Stimulated activated CD8-positive, alpha-beta memory T cell treated with anti-CD3 and anti-CD28 coated beads, Interleukin-4, amount 100 ng/mL, for 48 hours (primary cell): ENCODE measurements around the gene ITGB3.
A peak's percentile ranks its signal among the peaks of the same experiment; 100 is the strongest.
"Not testable (repeated sequence)": the region's sequence is repeated elsewhere in the genome, so short reads cannot be mapped to it uniquely, and the experiment has no call there.

Source experiments
- DNase-seq: peaks from one replicate; pipeline ENCODE4 v3.0.0-alpha.2; 2020

ITGB3 gene

GRCh38 chr17:47253541-47254402 is at the start of gene ITGB3:
Gene ITGB3 (plus strand): TSS chr17:47253827. CDS start chr17:47253862, 35 bp downstream.
- DNase-seq = peak; percentile 73

- peak; percentile 73 for DNase-seq
Observed at GRCh38 chr17:47203984-47204721, 49.5 kb upstream of the ITGB3 start.

GRCh38 chr17:47204722-47205418 is 48.8 kb upstream of the ITGB3 start:
- peak; percentile 41 for DNase-seq

GRCh38 chr17:47205419-47205963 is 48.1 kb upstream of the ITGB3 start:
- peak; percentile 66 for DNase-seq

GRCh38 chr17:47207143-47208067 is 46.2 kb upstream of the ITGB3 start:
- no peak for DNase-seq

GRCh38 chr17:47208744-47209488 is 44.7 kb upstream of the ITGB3 start, which contains the start of gene MYL4:
Gene MYL4 (plus strand): TSS chr17:47209348. CDS start chr17:47209423, 75 bp downstream.
- no peak for DNase-seq

- DNase-seq = no peak
Observed at GRCh38 chr17:47209499-47209898, 44.1 kb upstream of the ITGB3 start.

- DNase-seq = no peak
Observed at GRCh38 chr17:47210105-47210504, 43.5 kb upstream of the ITGB3 start.

- no peak for DNase-seq
Observed at GRCh38 chr17:47210779-47211178, 42.8 kb upstream of the ITGB3 start.

- no peak for DNase-seq
Observed at GRCh38 chr17:47212458-47212857, 41.2 kb upstream of the ITGB3 start.

GRCh38 chr17:47213540-47213939 is 40.1 kb upstream of the ITGB3 start:
- no peak for DNase-seq

- DNase-seq = no peak
Observed at GRCh38 chr17:47214931-47215330, 38.7 kb upstream of the ITGB3 start.

GRCh38 chr17:47216821-47217220 is 36.8 kb upstream of the ITGB3 start:
- not testable (repeated sequence) for DNase-seq

GRCh38 chr17:47217279-47217678 is 36.3 kb upstream of the ITGB3 start:
- DNase-seq = not testable (repeated sequence)

- no peak for DNase-seq
Observed at GRCh38 chr17:47218896-47219430, 34.7 kb upstream of the ITGB3 start.

GRCh38 chr17:47219621-47220475 is 33.8 kb upstream of the ITGB3 start:
- DNase-seq = no peak

GRCh38 chr17:47220531-47220999 is 33.1 kb upstream of the ITGB3 start:
- DNase-seq = no peak

- no peak for DNase-seq
Observed at GRCh38 chr17:47221154-47221553, 32.5 kb upstream of the ITGB3 start.

- DNase-seq = no peak
Observed at GRCh38 chr17:47222047-47222446, 31.6 kb upstream of the ITGB3 start.

- no peak for DNase-seq
Observed at GRCh38 chr17:47223007-47223406, 30.6 kb upstream of the ITGB3 start.
